HT-29 (cell line): ENCODE results near the gene C2CD2. TPM values are rescaled to one million over a fixed set of nuclear protein-coding genes. Genes with fewer than 3 reads are reported as not detected.
"Not testable (repeated sequence)": the region's sequence is repeated elsewhere in the genome, so short reads cannot be mapped to it uniquely, and the experiment has no call there.

Experiments
- DNase-seq: peaks from one replicate; pipeline ENCODE4 v3.0.0-alpha.2; 2015; ENCODE audit warnings: low spot score
- total RNA-seq: library from RNA; depleted of rRNA; stranded (reverse); fragments of >200 nt; shearing (Covaris generic); gene quantifications from 2 replicates; pipeline ENCODE4 v1.2.3, GENCODE V29; 2014

Gene C2CD2
- total RNA-seq, 1 experiment from 2014 or later: 10.6 TPM

- DNase-seq: no peak
These were observed 5.2 kb upstream of the C2CD2 start for GRCh38 chr21:41958886-41959563.

GRCh38 chr21:41957991-41958766 is 4.4 kb upstream of the C2CD2 start:
- peak; percentile 76 for DNase-seq

GRCh38 chr21:41956926-41957729 is 3.3 kb upstream of the C2CD2 start:
- peak; percentile 13 for DNase-seq

- no peak for DNase-seq
These were observed 1.7 kb upstream of the C2CD2 start for GRCh38 chr21:41955516-41955915.

- DNase-seq: no peak
These were observed 1.1 kb upstream of the C2CD2 start for GRCh38 chr21:41954654-41955499.

- no peak for DNase-seq
These were observed 478 bp downstream of the C2CD2 start for GRCh38 chr21:41953249-41953830.

GRCh38 chr21:41952568-41953248 is 1.1 kb downstream of the C2CD2 start:
- DNase-seq: peak; percentile 19

GRCh38 chr21:41951876-41952567 is 1.8 kb downstream of the C2CD2 start:
- no peak for DNase-seq

- no peak for DNase-seq
These were observed 2.9 kb downstream of the C2CD2 start for GRCh38 chr21:41950941-41951351.

- DNase-seq: not testable (repeated sequence)
These were observed 4.2 kb downstream of the C2CD2 start for GRCh38 chr21:41949631-41950030.

GRCh38 chr21:41948901-41949300 is 4.9 kb downstream of the C2CD2 start:
- DNase-seq: no peak

GRCh38 chr21:41948078-41948895 is 5.5 kb downstream of the C2CD2 start:
- DNase-seq: no peak

- no peak for DNase-seq
These were observed 7.8 kb downstream of the C2CD2 start for GRCh38 chr21:41945982-41946381.

- DNase-seq: no peak
These were observed 10.0 kb downstream of the C2CD2 start for GRCh38 chr21:41943851-41944250.

- no peak for DNase-seq
These were observed 11.4 kb downstream of the C2CD2 start for GRCh38 chr21:41942457-41942856.

GRCh38 chr21:41941941-41942340 is 11.9 kb downstream of the C2CD2 start:
- no peak for DNase-seq

- DNase-seq: no peak
These were observed 13.4 kb downstream of the C2CD2 start for GRCh38 chr21:41940431-41940830.

GRCh38 chr21:41939391-41939790 is 14.4 kb downstream of the C2CD2 start:
- no peak for DNase-seq
